NCI-H1048 (cell line): ENCODE data around the gene CREB5.

Source experiments
- DNase-seq: peaks from one replicate; lab custom pipeline; 2025; lab: John Stamatoyannopoulos, UW

The CREB5 gene

DNA sequence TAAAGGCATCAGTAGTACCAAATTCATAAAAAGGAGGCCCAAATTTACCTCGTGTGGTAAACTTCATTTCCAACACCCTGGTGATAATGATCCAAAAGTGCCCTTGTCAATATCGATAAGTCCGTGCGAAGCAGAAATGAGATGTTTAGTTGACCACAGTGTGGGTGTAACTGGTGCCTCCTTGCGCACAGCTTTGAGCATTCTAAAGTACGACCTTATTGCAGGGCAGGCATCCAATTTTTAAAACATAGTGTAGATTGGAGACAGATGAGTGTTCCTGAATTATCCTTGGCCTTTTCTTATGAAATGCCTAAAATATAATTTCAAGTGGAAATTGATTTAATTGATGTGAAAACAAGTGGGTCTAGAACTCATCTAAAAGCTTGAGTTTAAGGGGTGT lies 297.4 kb downstream of the CREB5 start:
- no peak for DNase-seq

DNA sequence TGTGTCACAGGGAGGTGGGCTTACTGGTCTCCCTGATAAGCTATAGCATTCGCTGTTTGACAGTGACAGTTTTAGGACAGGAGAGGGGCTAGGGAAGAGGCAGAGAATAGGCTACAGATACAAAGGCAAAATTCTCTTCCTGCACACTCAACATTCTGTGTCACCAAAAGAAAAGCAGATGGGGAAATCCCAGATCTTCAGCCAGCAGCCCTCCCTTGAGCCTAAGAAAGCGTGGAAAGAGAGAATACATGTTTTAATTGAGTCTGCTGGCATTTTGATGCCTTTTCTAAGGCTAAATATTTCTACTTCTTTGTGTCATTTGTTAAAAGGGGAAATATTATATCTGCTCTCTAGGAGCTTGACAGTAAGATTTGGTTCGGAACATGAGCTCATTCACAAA lies 298.8 kb downstream of the CREB5 start:
- DNase-seq = no peak

DNA sequence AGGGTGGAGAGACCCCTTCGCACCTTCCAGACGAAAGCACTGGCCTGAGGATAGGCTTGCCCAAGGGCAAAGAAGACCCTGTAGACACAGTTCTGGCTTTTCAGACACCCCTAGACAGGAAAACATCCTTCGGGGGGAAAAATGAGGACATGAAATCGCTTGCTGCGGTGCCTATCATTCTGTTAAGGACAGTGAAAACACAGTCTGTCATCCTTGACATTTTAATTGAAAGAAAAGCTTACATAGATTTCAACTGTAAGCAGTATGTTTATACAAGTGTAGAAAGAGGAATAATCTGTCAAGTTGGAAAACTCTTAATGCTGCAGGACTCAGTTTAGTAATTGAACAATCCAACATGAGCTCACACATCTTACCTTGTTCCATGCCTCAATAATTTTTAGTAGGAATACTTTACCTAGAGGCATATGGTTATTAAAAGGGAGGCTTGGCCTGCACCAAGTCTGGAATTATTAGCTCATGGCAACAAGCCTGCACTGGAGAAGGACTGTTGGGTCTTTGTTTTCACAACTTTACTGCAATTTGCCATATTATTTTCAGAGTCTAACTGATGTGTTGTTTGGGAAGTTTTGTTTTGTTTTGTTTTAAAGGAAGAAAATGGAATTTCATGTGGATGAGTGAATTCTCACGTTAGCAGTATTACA lies 302.3 kb downstream of the CREB5 start:
- DNase-seq = no peak

DNA sequence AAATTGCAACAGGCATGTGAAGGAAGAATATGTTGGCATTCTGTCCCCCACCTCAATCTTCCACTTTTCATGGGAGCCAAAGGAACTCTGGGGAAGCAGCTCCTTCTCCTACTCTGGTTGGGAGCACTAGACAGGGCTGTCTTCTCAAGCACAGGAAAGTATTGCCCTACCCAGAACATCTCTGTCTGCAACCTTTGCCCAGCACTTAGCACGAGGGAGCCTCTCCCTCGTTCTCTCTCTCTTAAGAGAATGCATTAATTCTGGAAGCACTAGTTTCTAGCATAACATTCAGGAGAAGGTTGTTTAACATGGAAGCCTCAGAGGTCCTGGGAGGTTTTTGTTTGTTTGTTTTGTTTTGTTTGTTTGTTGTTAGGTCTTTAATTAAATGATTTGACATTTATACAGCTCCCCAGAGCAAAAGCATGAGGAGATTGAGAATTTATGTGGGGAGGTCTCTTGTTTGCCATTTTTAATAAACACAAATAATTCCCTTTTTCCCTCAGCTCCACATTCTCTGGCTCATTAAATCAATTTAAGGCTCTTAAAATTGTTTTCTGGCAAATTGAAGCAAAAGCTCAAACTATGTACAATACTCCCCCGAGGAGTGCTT lies 305.2 kb downstream of the CREB5 start:
- no peak for DNase-seq

DNA sequence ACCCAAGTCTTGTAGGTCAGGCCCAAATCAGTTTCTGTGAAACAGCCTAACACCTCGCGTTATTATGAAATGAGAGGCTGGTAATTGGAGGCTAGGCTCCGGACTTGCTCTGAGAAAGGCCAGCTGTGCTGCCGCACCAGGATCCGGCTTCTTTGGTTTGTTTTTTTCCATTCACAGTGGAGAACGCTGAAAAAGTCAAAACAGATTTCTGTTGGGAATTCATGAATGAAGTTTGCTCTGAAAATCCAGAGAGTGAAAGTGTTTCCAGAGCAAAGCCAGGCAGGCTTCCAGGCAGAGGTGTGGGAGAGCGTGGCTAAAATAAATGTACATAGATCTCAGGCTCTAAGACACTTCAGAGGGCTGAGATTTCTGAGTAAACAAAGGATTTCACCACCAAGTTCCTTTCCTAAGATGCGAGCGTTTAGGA lies 305.8 kb downstream of the CREB5 start:
- DNase-seq = no peak

DNA sequence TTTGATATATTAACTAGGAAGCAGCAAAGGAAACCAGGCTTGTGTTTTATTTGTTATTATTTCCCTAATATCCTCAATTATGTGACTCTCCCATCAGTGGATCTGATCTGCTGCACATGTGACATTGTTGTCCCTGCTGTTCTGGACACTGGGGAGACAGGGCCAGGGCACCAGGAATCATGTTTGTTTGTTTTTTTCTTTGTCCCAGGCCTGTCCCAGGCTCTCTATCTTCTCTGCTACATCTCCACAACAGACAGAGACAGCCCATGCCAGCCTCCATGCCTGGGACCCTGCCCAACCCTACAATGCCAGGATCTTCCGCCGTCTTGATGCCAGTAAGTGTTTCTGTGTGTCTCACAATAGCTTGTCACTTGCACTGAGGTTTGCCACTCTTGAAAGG lies 306.2 kb downstream of the CREB5 start:
- no peak for DNase-seq

DNA sequence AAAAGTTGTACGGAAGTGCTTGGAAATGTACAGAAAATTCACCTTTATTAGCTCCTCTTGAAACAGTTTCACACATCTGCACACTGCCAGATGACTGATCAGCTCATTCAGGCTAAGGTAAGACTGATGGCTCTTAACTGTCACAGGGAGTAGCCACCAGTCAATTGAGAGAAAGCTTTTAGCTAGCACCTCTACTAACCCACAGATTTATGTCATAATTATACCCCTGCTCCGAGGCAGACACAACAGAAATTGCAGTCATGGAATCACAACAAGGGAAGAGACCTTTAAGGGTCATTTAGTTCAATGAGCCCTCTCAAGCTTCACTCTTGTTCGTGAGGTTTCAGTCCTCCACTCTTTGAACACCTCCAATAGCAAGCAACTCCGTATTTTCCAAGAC lies 310.4 kb downstream of the CREB5 start:
- no peak for DNase-seq

DNA sequence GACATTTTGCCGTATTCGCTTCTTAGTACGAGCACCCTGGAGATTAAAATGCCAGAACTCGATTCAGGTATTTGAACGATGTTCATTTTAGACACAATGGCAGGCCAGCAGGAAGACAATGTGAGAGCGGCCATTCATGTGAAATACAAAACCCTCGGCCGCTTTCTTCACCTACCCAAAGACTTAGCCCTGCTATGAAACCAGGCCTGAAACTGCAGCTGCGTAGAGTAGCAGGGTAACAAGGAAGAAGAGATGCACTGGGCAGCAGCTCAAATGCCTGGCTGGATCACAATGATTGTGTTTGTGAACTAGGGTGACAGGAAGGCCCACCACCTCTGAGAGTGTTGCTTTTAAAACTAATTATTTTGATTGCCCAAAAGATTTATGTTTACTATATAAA lies 311.0 kb downstream of the CREB5 start:
- no peak for DNase-seq

DNA sequence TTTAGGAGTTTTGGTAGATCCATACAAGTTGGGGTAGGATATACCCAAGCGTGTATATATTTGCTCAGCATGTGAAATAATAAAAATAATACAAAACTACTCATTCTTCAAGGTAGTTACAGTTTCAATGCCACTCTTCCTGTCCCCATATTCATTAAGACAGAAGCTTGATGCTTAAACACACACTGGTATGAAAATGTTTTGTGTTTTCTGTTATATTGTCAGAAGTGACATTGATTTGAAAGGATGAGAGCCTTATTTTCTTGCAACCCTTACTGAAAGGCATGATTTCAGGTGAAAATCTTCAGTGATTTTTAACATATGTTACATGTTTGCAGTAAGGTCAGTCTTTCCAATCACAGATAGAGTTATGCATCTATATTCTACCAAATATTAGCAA lies 312.2 kb downstream of the CREB5 start:
- no peak for DNase-seq

DNA sequence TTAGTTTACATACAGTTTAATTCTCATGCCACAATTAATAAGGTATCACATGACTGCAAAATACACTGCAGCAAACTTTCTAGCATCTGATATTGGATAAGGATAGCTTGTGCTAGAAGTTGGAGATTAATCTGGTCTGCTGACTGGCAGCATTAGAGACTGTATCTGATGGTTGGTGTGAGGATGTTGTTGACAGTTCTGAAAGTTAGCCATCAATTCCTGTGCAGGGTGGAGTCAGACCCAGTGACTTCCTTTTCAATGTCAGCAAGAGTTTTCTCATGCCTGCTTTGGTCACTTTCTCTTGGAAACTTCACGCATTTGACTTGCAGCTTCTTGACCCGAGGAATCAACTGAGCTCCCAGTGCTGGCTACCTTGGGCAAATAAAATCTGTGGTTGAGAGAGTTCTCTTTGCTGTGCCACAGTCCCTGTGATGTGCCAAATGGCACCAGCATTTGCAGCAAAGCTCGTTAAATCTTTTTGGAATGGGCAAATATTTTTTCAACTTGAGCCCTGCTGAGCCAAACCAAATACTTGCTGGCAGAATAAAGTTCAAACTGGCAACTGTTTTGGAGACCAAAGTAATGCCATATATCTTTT lies 312.8 kb downstream of the CREB5 start:
- DNase-seq = no peak

DNA sequence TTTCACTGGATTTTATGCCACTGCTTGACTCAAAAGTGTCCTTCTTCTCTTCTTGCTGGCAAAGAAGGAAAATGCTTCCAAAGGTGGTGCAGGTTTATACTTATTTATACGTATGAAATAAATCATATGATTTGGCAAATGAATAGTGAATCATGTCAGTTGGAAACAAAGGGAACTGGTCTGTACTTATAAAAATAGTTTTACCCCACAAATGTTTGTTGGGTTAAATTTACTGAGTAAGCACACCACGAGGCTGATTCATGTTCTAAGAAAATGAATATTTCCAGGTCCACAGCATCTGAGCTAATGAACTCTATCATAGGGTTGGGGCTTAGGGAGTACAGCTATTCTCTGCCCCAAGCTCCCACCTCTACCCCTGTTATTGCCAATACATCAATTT lies 313.6 kb downstream of the CREB5 start:
- DNase-seq = no peak

DNA sequence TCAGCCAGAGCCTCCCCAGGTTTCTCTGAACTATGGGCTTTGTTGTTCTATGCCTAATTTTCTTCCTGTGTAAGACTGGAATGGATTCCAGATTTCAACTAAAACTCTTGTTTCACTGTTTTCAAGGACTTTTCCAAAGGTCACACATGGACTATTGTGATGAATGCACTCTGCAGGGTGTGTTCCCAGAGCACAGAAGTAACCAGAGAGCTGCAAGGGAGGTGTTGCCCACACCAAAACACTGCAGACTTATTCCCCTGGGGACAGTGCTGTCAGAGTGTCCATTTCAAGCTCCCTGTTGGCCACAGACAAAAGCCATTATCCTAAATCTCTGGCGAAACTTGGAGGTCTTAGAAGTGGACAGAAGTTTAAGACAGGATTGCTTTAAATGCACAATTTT lies 314.2 kb downstream of the CREB5 start:
- no peak for DNase-seq

DNA sequence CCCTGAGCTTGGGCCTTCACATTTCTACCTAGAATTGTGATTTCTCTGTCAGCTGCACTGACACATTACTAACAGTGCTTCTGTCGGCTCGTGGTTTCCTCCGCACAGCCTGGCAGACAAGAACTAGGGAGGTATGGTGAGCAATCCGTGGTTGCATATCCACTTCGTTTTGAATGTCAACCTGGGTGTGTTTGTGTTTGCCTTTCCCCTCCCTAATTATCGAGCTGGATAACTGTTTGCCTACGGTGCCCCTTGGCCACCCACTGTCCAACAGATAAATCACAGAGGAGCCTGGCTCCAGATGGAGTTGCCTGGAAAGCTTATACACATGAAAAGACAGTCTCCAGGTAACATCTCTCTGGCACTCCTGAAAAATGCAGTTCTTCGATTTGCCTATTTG lies 317.0 kb downstream of the CREB5 start:
- no peak for DNase-seq

DNA sequence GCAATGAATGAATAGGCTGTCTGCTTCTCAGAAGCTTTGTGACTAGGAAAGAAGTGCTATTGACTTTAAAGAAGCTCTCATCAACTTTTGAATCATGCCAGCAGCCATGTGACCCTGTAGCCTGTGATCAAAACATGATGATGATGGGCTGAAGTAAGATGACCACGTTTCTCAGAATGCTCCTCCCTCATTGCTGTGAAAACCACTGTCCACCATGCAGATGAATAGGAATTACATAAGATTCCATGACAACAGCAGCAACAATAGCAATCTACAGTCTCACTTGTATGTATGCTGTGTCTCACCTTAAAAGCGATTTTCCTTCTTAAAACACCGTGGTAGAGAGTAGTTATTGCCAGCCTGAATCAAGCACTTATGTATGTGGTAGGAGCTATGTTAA lies 317.4 kb downstream of the CREB5 start:
- no peak for DNase-seq

DNA sequence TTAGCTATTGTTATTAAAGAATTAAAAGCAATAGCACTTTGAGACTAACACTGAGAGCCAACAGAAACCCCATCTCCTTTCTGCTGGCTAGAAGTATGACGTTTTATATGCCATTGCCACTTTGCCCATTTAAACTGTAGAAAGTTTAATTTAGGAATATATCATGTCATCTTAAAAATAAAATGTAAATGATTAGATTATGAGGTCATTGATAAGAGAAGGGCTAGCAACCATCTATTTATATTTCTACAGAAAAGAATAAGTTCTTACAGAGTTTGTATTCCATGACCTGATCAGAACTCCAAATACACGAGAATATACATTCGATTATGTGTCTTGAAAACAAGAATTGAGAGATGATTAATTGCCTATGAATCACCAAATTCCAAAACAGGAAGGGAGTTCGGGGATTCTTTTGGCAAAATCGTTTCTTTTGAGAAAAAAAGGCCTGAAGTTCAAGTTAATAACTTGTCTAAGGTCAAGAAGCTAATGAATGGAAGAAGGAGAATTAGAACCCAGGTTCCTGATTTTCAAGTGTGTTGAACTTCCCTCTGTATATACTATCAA lies 318.9 kb downstream of the CREB5 start:
- DNase-seq = no peak

DNA sequence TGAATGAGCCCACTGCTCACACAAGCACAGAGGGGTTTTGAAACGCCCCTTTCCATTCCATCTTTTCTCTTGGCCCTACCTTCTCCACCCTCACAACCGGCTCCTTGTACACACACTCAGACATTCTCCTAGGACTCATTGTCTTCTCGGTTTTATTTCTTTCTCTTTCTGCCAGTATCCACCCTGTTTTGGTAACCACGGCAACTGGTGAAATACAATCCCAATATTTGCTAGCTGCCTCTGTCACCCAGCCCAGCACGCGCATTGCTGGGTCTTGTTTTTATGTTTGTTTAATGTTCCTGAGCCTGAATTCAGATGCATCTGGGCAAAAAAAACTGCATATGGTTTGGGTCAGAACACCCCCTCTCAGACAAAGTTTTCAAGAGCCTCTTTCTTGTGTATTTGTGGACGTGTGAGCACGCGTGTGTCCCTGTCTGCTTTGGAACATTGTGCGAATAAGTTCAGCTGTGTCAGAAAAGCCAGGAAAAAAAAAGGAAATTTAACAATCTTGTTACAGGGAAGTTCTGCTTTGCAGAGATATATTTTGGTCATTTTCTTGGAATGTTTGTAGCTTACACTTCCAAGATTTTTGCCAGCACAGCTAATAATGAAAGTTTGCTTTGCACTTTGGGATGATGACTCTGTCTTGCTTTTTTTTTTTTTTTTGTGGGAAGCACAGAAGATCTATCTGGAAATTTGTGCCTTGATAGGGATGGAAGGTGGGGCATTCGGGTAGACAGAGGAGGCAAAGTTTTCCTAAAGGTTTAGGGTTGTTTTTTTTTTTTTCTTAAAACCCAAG lies 320.0 kb downstream of the CREB5 start:
- no peak for DNase-seq

DNA sequence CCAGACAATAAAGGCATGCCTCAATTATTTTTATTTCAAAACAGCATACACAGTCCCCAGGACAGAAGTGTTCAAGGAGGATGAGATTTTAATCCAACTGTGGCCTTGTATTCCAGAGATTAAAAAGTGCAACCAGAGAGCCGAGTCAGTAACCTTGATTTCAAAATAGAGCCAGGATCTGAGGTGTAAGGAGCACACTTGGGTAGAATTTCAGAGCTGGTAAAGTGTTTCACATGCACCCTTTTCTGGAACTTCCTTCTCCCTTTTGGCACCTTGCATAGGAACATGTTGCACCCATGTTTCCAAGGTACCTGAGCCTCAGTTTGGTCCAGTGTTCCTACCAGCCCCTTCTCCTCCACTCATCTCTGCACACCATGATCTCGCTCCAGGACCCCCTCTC lies 320.7 kb downstream of the CREB5 start:
- no peak for DNase-seq

DNA sequence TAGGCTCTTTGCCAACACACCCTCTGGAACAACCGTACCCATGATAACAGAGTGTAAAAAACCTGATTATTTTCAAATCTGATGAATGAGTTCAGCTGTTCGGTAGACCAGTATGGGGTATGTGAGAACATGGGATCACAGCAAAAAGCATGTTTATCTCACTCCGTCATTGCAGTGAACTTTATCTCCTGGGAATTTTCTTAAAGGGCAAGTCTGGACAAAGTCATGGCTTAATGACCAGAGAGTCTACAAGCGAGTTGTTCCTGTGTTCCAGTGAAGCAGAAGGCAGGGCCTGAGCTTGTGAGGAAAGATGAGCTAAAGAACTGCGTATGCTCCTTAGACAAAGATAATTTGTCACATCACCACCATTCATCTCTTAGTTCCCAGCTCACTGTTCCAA lies 326.1 kb downstream of the CREB5 start:
- no peak for DNase-seq

DNA sequence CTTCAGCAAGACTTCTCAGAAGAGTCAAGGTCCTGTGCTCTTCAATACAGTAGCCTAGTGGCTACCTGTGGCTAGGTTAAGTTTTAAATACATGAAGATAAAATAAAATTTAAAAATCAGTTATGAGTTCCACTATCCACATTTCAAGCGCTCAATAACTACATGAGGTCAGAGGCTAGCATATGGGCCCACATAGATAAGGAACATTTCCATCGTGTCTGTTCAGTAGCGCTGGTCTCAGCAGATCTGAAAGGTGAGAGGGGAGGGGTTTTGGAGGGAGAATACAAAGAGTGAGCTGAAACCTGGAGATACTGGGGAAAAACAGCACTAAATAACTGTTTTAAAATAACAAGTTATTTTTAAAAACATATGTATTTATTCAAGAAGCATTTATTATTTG lies 326.8 kb downstream of the CREB5 start:
- DNase-seq = no peak

DNA sequence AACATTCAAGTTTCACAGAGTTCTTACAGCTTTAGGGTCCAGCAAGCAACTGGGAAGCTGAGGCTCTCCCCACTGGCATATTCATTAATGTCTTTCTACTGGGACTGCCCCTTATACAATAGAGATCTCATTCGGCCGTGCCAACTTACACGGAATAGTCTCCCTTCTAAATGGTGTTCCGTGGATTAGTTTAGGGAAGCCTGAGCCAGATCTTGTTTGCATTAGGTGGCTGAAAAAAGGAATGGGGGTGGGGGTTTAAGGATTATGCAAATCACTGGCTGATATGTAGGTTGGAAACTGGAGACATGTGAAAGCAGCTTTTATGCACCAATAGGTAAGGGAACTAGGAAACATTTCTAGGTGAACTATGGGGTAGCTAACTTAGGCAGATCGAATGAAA lies 327.5 kb downstream of the CREB5 start:
- DNase-seq = peak; percentile 70

DNA sequence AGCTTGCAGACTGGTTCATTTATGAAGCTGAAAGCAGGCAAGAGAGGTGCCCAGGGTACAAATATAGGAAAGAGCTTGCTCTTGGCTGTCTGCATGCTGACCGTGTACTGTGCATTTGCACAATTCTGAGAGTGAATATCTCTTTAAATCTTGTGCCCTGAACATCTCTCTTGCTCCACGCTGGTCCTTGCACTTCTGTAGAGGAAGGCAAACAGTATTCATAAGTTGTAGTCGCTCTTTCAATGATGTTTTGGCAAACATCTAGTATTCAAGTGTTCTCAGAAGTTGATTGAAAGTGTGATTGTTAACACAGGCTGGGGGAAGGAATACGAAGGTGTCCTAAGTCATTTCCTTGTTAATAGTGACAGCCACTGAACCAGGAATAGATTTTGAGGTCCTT lies 332.6 kb downstream of the CREB5 start:
- DNase-seq = no peak

DNA sequence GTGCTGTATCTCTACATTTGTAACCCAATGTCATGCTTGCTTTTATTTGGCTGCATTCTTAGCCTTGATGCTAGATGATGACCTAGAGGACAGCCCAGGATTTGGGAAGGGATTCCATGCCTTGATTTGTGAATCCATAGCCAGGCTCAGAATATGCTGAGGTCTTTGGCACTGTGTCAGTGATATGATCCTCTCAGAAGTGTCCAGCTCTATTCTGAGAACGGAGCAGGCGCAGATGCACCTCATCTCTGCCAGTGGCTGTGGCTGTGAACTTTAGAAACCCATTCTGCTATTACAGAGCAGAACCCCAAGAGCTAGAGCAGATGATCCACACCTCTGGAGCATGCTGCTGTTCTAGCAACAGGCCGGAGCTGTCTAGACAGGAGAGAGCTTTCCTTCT lies 333.0 kb downstream of the CREB5 start:
- DNase-seq = no peak

DNA sequence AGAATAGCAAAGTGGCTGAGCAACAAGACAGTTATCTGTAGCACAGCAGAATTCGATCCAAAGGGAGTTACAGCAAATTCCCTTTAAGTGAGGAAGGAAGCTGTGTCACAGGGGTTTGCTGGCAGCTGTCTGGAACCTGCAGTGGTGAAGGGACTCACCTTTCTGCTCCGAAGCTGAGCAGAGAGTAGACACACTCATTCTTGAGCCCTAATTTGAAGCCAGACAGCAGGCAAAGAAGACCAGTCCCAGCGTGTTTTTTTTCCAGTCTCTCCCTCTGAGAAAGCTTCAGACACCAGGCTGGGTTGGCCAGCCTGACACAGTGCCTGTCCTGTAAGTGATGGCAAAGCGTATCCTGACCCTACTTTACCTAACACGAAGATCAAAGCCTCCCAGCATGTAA lies 335.1 kb downstream of the CREB5 start:
- no peak for DNase-seq
